ENCODE data around the gene ZFAND3.
A peak's percentile ranks its signal among the peaks of the same experiment; 100 is the strongest.

Gene ZFAND3

GRCh38 chr6:38174806-38175495 lies 355.4 kb downstream of the ZFAND3 start:
- no peak for DNase-seq

GRCh38 chr6:38175786-38176185 lies 356.3 kb downstream of the ZFAND3 start:
- no peak for DNase-seq

GRCh38 chr6:38176797-38177751 lies 357.5 kb downstream of the ZFAND3 start:
- no peak for DNase-seq

- no peak for DNase-seq
Observed at GRCh38 chr6:38177882-38178583, 358.5 kb downstream of the ZFAND3 start.

- DNase-seq: no peak
Observed at GRCh38 chr6:38178584-38178886, 359.0 kb downstream of the ZFAND3 start.

- no peak for DNase-seq
Observed at GRCh38 chr6:38179300-38179699, 359.8 kb downstream of the ZFAND3 start.

GRCh38 chr6:38179794-38180430 lies 360.4 kb downstream of the ZFAND3 start:
- no peak for DNase-seq

- peak in 1 of 2 experiments; percentile 32 for DNase-seq
Observed at GRCh38 chr6:38180586-38180985, 361.1 kb downstream of the ZFAND3 start.

- DNase-seq: no peak
Observed at GRCh38 chr6:38182426-38182825, 362.9 kb downstream of the ZFAND3 start.

- no peak for DNase-seq
Observed at GRCh38 chr6:38183856-38184584, 364.5 kb downstream of the ZFAND3 start.

- no peak for DNase-seq
Observed at GRCh38 chr6:38184585-38185080, 365.1 kb downstream of the ZFAND3 start.

- no peak for DNase-seq
Observed at GRCh38 chr6:38185244-38185643, 365.7 kb downstream of the ZFAND3 start.

GRCh38 chr6:38185752-38186151 lies 366.2 kb downstream of the ZFAND3 start:
- DNase-seq: no peak

GRCh38 chr6:38187325-38187724 lies 367.8 kb downstream of the ZFAND3 start:
- DNase-seq: no peak

GRCh38 chr6:38187811-38188590 lies 368.5 kb downstream of the ZFAND3 start:
- DNase-seq: no peak

- DNase-seq: no peak
Observed at GRCh38 chr6:38188677-38189335, 369.3 kb downstream of the ZFAND3 start.

GRCh38 chr6:38191418-38191817 lies 371.9 kb downstream of the ZFAND3 start:
- DNase-seq: no peak

GRCh38 chr6:38192011-38192410 lies 372.5 kb downstream of the ZFAND3 start:
- no peak for DNase-seq

GRCh38 chr6:38192487-38192886 lies 373.0 kb downstream of the ZFAND3 start:
- no peak for DNase-seq

- no peak for DNase-seq
Observed at GRCh38 chr6:38193051-38193450, 373.5 kb downstream of the ZFAND3 start.
